Activated CD8-positive, alpha-beta memory T cell treated with anti-CD3 and anti-CD28 coated beads for 24 hours (primary cell): Measurements from ENCODE around the gene SUSD3.
"Not testable (repeated sequence)": the region's sequence is repeated elsewhere in the genome, so short reads cannot be mapped to it uniquely, and the experiment has no call there.

Experiments
- DNase-seq: peaks from one replicate; pipeline ENCODE4 v3.0.0-alpha.2; 2020

The SUSD3 gene

GRCh38 chr9:93093877-93094657 lies 35.6 kb downstream of the SUSD3 start:
- DNase-seq, result no peak

- DNase-seq, result no peak
These were observed 36.2 kb downstream of the SUSD3 start for GRCh38 chr9:93094658-93095204.

GRCh38 chr9:93095205-93096130 lies 37.0 kb downstream of the SUSD3 start:
- DNase-seq, result peak; percentile 100

- no peak for DNase-seq
These were observed 37.8 kb downstream of the SUSD3 start, which contains the start of gene CARD19 for GRCh38 chr9:93096131-93096802. TSS of gene CARD19 (plus strand) at chr9:93096217. CDS start at chr9:93096346, 129 bp downstream.

- DNase-seq, result peak; percentile 63
These were observed 38.4 kb downstream of the SUSD3 start for GRCh38 chr9:93096811-93097382.

GRCh38 chr9:93097511-93098201 lies 39.2 kb downstream of the SUSD3 start:
- DNase-seq, result no peak

GRCh38 chr9:93098236-93098946 lies 39.9 kb downstream of the SUSD3 start:
- peak; percentile 84 for DNase-seq

- peak; percentile 55 for DNase-seq
These were observed 41.2 kb downstream of the SUSD3 start for GRCh38 chr9:93099551-93100275.

- DNase-seq, result no peak
These were observed 41.8 kb downstream of the SUSD3 start for GRCh38 chr9:93100276-93100636.

GRCh38 chr9:93101086-93101485 lies 42.6 kb downstream of the SUSD3 start:
- DNase-seq, result not testable (repeated sequence)

GRCh38 chr9:93105620-93106019 lies 47.1 kb downstream of the SUSD3 start:
- no peak for DNase-seq

- peak; percentile 56 for DNase-seq
These were observed 48.8 kb downstream of the SUSD3 start for GRCh38 chr9:93107151-93107824.

- DNase-seq, result no peak
These were observed 49.3 kb downstream of the SUSD3 start for GRCh38 chr9:93107825-93108161.

- DNase-seq, result peak; percentile 63
These were observed 50.0 kb downstream of the SUSD3 start for GRCh38 chr9:93108291-93109041.

- DNase-seq, result peak; percentile 54
These were observed 51.9 kb downstream of the SUSD3 start for GRCh38 chr9:93110311-93110855.

GRCh38 chr9:93111001-93111370 lies 52.5 kb downstream of the SUSD3 start:
- DNase-seq, result peak; percentile 49

- peak; percentile 55 for DNase-seq
These were observed 53.0 kb downstream of the SUSD3 start for GRCh38 chr9:93111371-93112115.
